Measurements from ENCODE around the gene MED25.

The MED25 gene

DNA sequence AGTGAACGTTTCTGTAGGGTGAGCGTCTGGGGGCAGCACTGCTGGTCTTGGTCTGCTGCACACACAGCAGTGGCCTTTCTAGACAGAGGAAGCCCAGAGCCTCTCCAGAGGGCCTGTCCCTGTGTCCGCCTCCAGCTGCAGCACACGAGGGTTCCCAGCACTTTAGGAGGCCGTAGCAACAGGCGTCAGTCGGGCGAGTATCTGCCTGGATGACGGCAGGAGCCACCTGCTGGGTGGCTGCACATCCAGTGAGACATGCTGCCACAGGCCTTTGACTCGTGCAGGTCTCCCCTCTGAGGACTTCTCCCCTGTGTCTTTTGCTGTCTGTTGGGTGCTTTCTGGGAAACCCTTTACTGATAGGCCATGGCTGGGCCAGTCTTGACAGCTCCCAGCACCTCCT is 29.2 kb upstream of the MED25 start:
- TF ChIP-seq SPI1 (IDR thresholded peaks at IDR 0.05; ENCODE audit: borderline replicate concordance, low read depth): no peak
- no peak for TF ChIP-seq CTCF (IDR thresholded peaks at IDR 0.05; ENCODE audit: insufficient read depth, low read length)
- TF ChIP-seq, protein P1, sequence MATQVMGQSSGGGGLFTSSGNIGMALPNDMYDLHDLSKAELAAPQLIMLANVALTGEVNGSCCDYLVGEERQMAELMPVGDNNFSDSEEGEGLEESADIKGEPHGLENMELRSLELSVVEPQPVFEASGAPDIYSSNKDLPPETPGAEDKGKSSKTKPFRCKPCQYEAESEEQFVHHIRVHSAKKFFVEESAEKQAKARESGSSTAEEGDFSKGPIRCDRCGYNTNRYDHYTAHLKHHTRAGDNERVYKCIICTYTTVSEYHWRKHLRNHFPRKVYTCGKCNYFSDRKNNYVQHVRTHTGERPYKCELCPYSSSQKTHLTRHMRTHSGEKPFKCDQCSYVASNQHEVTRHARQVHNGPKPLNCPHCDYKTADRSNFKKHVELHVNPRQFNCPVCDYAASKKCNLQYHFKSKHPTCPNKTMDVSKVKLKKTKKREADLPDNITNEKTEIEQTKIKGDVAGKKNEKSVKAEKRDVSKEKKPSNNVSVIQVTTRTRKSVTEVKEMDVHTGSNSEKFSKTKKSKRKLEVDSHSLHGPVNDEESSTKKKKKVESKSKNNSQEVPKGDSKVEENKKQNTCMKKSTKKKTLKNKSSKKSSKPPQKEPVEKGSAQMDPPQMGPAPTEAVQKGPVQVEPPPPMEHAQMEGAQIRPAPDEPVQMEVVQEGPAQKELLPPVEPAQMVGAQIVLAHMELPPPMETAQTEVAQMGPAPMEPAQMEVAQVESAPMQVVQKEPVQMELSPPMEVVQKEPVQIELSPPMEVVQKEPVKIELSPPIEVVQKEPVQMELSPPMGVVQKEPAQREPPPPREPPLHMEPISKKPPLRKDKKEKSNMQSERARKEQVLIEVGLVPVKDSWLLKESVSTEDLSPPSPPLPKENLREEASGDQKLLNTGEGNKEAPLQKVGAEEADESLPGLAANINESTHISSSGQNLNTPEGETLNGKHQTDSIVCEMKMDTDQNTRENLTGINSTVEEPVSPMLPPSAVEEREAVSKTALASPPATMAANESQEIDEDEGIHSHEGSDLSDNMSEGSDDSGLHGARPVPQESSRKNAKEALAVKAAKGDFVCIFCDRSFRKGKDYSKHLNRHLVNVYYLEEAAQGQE (IDR thresholded peaks at IDR 0.05; ENCODE audit: insufficient replicate concordance, low read depth): no peak
- TF ChIP-seq GABPA (IDR thresholded peaks at IDR 0.05; ENCODE audit: low read depth): no peak
- no peak for TF ChIP-seq POLR2AphosphoS5 (IDR thresholded peaks at IDR 0.05; ENCODE audit: low read depth)
- Histone ChIP-seq H3K27ac (replicated peaks) (no peak overlapping the region), H3K4me3 (replicated peaks; ENCODE audit: insufficient read depth, low read length) (no peak overlapping the region), H3K27me3 (ENCODE audit: insufficient read depth, poor library complexity, severe bottlenecking) (no peaks in the 10 kb centered on the region)
- DNase-seq (ENCODE audit: low read depth in 1 of 2, low spot score in 1 of 2): no peak

DNA sequence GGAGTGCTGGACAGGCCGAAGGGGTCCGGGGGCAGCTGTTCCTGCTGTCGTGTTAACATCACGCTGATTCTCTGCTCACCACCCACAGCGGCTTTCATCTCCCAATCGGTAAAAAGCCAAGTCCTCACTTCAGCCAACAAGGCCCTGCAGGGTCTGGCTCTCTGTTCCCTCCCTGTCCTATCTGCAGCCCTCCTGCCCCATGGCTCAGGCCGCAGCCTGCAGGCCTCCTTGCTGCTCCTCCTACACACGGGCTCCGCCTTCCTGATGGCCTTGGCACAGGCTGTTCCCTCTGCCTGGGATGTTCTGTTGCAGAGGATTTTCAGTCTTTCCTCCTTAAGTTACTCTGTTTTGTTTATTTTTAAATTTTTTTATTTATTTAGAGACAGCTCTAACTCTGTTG is 27.2 kb upstream of the MED25 start:
- Histone ChIP-seq H3K27ac (replicated peaks) (no peak overlapping the region), H3K27me3 (ENCODE audit: insufficient read depth, poor library complexity, severe bottlenecking) (no peaks in the 10 kb centered on the region), H3K4me3 (replicated peaks; ENCODE audit: insufficient read depth, low read length) (no peak overlapping the region)
- DNase-seq (ENCODE audit: low read depth in 1 of 2, low spot score in 1 of 2): no peak
- TF ChIP-seq GABPA (IDR thresholded peaks at IDR 0.05; ENCODE audit: low read depth) (no peak), SPI1 (IDR thresholded peaks at IDR 0.05; ENCODE audit: borderline replicate concordance, low read depth) (no peak), CTCF (IDR thresholded peaks at IDR 0.05; ENCODE audit: insufficient read depth, low read length) (no peak), POLR2AphosphoS5 (IDR thresholded peaks at IDR 0.05; ENCODE audit: low read depth) (no peak)
- TF ChIP-seq, protein P1 (IDR thresholded peaks at IDR 0.05; ENCODE audit: insufficient replicate concordance, low read depth): no peak

DNA sequence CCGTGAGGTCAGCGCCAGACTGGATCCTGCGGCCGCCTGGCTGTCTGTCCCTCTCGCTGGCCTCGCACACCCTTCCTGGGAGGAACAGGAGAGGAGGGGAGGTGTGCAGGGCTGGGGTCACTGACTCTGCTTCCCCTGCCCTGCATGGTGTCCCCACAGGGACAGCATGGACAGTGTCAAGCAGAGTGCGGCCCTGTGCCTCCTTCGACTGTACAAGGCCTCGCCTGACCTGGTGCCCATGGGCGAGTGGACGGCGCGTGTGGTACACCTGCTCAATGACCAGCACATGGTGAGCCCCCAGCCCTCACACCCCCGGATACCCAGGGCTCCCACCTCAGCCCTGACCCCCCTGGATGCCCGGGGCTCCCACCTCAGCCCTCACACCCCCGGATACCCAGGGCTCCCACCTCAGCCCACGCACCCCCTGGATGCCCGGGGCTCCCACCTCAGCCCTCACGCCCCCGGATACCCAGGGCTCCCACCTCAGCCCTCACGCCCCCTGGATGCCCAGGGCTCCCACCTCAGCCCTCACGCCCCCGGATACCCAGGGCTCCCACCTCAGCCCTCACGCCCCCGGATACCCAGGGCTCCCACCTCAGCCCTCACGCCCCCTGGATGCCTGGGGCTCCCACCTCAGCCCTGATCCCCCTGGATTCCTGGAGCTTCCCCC is 26.2 kb upstream of the MED25 start:
- Histone ChIP-seq H3K4me3 (replicated peaks; ENCODE audit: insufficient read depth, low read length) (no peak overlapping the region), H3K27me3 (ENCODE audit: insufficient read depth, poor library complexity, severe bottlenecking) (no peaks in the 10 kb centered on the region), H3K27ac (replicated peaks) (no peak overlapping the region)
- no peak for DNase-seq (ENCODE audit: low read depth in 1 of 2, low spot score in 1 of 2)
- TF ChIP-seq POLR2AphosphoS5 (IDR thresholded peaks at IDR 0.05; ENCODE audit: low read depth): no peak
- no peak for TF ChIP-seq SPI1 (IDR thresholded peaks at IDR 0.05; ENCODE audit: borderline replicate concordance, low read depth)
- TF ChIP-seq, protein P1 (IDR thresholded peaks at IDR 0.05; ENCODE audit: insufficient replicate concordance, low read depth): no peak
- no peak for TF ChIP-seq GABPA (IDR thresholded peaks at IDR 0.05; ENCODE audit: low read depth)
- TF ChIP-seq CTCF (IDR thresholded peaks at IDR 0.05; ENCODE audit: insufficient read depth, low read length): no peak
